Spleen (tissue), 11 donors: ENCODE results near the gene TEX35. TPM values are rescaled to one million over a fixed set of nuclear protein-coding genes. Genes with fewer than 3 reads are reported as not detected.
A peak's percentile ranks its signal among the peaks of the same experiment; 100 is the strongest.

Source experiments
- DNase-seq: peaks from one replicate; pipeline ENCODE4 v3.0.0-alpha.2; 2020
- H3K27ac ChIP-seq, 8 donors: fragments of 200-600 bp; sonication (generic) in 7 of 8; 1 replicate in 4 of 8; 2 replicates in 4 of 8; pipeline versions ENCODE4 v1.5.0 to v1.8.0; 2016 to 2021; ENCODE audit warnings: inconsistent platforms in 4 of 8, mild to moderate bottlenecking in 4 of 8, moderate library complexity in 1 of 8
- H3K27me3 ChIP-seq, 7 donors: fragments of 200-600 bp; sonication (generic) in 6 of 7; replicated peaks in 1 of 7; 1 replicate in 4 of 7; 2 replicates in 3 of 7; pipeline versions ENCODE4 v1.5.0 to v1.8.0; 2016 to 2021; ENCODE audit warnings: inconsistent platforms in 3 of 7, mild to moderate bottlenecking in 1 of 7
- H3K36me3 ChIP-seq, 6 donors: fragments of 200-600 bp; sonication (generic) in 5 of 6; 1 replicate in 4 of 6; 2 replicates in 2 of 6; pipeline versions ENCODE4 v1.5.0 to v1.8.0; 2016 to 2021; ENCODE audit warnings: inconsistent platforms in 2 of 6
- H3K4me1 ChIP-seq, 6 donors: fragments of 200-600 bp; sonication (generic) in 5 of 6; 1 replicate in 3 of 6; 2 replicates in 3 of 6; pipeline versions ENCODE4 v1.5.0 to v1.8.0; 2016 to 2021; ENCODE audit warnings: inconsistent platforms in 3 of 6
- H3K4me3 ChIP-seq, 8 donors: fragments of 200-600 bp; sonication (generic) in 7 of 8; 1 replicate in 4 of 8; 2 replicates in 4 of 8; pipeline versions ENCODE4 v1.5.0 to v1.8.0; 2016 to 2021; ENCODE audit warnings: inconsistent platforms in 4 of 8, mild to moderate bottlenecking in 4 of 8, moderate library complexity in 2 of 8
- H3K9me3 ChIP-seq, 8 donors: fragments of 200-600 bp; sonication (generic) in 7 of 8; 1 replicate in 4 of 8; 2 replicates in 4 of 8; pipeline versions ENCODE4 v1.5.0 to v1.8.0; 2016 to 2021; ENCODE audit warnings: inconsistent platforms in 4 of 8
- POLR2A ChIP-seq, 3 donors: fragments of 450-650 bp; IDR thresholded peaks; one replicate each; pipeline ENCODE4 v1.5.1; 2017; ENCODE audit warnings: antibody characterized with exemption in 3 of 3, mild to moderate bottlenecking in 1 of 3
- POLR2AphosphoS5 ChIP-seq, 3 donors: sonication (generic); formaldehyde crosslinking; IDR thresholded peaks; one replicate each; pipeline ENCODE4 v1.5.1; 2017; ENCODE audit warnings: antibody characterized with exemption in 3 of 3
- WGBS, 5 donors: extraction: QIAGEN DNeasy Blood & Tissue Kit in 3 of 5; methylation state at CpG; one replicate each; pipeline versions ENCODE4 v1.1.5 to v1.1.7; 2013 to 2018; 5-methylcytosine and 5-hydroxymethylcytosine counted together
- intact Hi-C: fragments of 100-400 bp; cut with DNase I; formaldehyde crosslinking; loops from one replicate; pipeline ENCODE4 v1.15.0; 2023; ENCODE audit warnings: low total_unique reads
- polyA plus RNA-seq, 3 donors: library from polyadenylated mRNA; stranded (reverse); fragments of 200-250 nt; gene quantifications; one replicate each; pipeline ENCODE4 v1.2.1, GENCODE V29; 2013
- total RNA-seq, 7 donors: library from RNA; depleted of rRNA in 3 of 7; stranded (reverse); fragments of >200 nt in 3 of 7; fragmentation: NEBNext Ultra II Directional in 4 of 7; extraction: Animal tissue kit (Norgen Biotek cat#: 25700) in 4 of 7; gene quantifications; one replicate each; pipeline versions ENCODE4 v1.1.0 to v1.2.1, GENCODE V29; 2016 to 2021
- TF ChIP-seq, protein P1 (sequence below), 11 experiments: fragments of 200-600 bp in 7 of 11; fragments of 450-650 bp in 4 of 11; sonication (generic) in 4 of 11; IDR thresholded peaks in 8 of 11; conservative IDR thresholded peaks in 3 of 11; 1 replicate in 7 of 11; 2 replicates in 4 of 11; pipeline versions ENCODE4 v1.4.0 to v1.8.0; 2016 to 2021; ENCODE audit warnings: antibody characterized with exemption in 11 of 11, inconsistent platforms in 4 of 11, mild to moderate bottlenecking in 1 of 11
- donor health status: healthy with polysubstance abuse.
- donor health status: DM: no; HTN: no; CAD: no; lungs with moderate emphysema.
- donor health status: DM: no; HTN: no; CAD: no.
- donor health status: Bipolar disorder and iron deficiency.
- donor health status: healthy.
- donor health status: DM: no; HTN: no; CAD: no.
- donor health status: DM: yes; HTN: yes; CAD: no.

TEX35 gene
- total and polyA plus RNA-seq, 10 donors = 0.09 to 0.20 (median 0.10) TPM; not detected in 7

DNA sequence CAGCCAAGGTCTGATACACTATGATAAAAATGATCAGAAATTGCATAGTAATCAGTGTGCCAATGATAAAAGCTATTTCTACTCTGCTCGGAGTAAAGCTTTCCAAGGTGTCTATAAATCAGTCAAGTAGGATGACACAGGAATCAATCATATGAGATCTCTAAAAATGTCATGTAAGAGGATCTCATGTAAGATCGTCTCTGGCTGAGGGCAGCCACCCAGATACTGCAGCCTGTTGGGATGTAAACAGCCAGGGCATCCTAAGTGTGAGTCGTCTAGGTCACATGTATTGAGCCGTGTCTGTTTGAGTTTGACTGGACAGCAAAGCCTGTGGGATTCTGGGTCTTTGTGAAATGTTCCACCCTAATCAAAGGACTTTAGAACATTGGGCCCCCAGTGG, 2.8 kb upstream of the TEX35 start:
- no peaks in the 10 kb centered on the region for H3K9me3 ChIP-seq
- no peak overlapping the region for H3K27ac ChIP-seq
- H3K36me3 ChIP-seq = no peaks in the 10 kb centered on the region
- no peak for TF ChIP-seq POLR2AphosphoS5 (IDR thresholded peaks at IDR 0.05)
- TF ChIP-seq, protein P1, sequence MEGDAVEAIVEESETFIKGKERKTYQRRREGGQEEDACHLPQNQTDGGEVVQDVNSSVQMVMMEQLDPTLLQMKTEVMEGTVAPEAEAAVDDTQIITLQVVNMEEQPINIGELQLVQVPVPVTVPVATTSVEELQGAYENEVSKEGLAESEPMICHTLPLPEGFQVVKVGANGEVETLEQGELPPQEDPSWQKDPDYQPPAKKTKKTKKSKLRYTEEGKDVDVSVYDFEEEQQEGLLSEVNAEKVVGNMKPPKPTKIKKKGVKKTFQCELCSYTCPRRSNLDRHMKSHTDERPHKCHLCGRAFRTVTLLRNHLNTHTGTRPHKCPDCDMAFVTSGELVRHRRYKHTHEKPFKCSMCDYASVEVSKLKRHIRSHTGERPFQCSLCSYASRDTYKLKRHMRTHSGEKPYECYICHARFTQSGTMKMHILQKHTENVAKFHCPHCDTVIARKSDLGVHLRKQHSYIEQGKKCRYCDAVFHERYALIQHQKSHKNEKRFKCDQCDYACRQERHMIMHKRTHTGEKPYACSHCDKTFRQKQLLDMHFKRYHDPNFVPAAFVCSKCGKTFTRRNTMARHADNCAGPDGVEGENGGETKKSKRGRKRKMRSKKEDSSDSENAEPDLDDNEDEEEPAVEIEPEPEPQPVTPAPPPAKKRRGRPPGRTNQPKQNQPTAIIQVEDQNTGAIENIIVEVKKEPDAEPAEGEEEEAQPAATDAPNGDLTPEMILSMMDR (IDR thresholded peaks at IDR 0.05 in 8 of 11, conservative IDR thresholded peaks at IDR 0.05 in 3 of 11) = no peak
- TF ChIP-seq POLR2A (IDR thresholded peaks at IDR 0.05) = no peak
- WGBS, 5 donors = 77 to 96% (median 90%) methylated on average over 4 of the region's 4 CpGs
- no peak overlapping the region for H3K4me3 ChIP-seq
- no peaks in the 10 kb centered on the region for H3K4me1 ChIP-seq
- DNase-seq = peak; percentile 6
- intact Hi-C loops = no loop called here
- H3K27me3 ChIP-seq = no peaks in the 10 kb centered on the region

DNA sequence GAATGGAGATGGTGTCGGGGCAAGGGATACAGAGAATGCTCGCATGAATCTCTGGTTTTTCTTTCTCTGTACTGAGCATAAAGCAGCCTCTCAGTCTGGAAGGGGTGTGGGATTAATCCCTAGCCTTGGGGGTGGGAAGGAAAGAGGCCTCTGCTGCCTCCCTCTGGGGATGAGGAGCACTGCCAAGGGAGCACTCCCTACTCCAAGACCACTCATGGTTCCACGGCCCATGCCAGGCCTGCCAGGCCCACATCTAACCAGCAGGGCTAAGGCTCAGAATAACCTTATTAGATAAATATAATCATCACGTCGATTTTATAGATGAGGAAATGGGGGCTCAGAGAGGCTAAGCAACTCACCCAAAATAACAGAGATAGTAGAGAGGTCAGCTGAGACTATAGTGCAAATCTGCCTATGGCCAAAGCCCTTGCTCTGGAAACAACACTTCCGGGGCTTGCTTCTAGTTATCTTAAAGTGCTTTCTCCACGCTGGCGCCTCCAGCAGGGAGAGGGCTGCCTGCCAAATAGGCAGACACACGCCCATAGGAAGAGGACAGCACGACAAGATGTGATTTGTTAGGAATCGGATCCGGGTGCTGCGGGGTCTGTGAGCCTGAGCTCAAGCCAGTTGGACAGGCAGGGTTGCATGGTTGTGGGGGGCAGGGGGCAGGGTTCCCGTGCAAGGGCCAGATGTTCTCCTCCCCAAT, 522 bp downstream of the TEX35 start:
- Histone ChIP-seq H3K9me3 (no peaks in the 10 kb centered on the region), H3K27ac (no peak overlapping the region), H3K4me1 (no peaks in the 10 kb centered on the region), H3K27me3 (no peaks in the 10 kb centered on the region), H3K36me3 (no peaks in the 10 kb centered on the region), H3K4me3 (no peak overlapping the region)
- intact Hi-C loops = no loop called here
- DNase-seq = peak; percentile 53
- TF ChIP-seq POLR2A (IDR thresholded peaks at IDR 0.05) (no peak), POLR2AphosphoS5 (IDR thresholded peaks at IDR 0.05) (no peak)
- TF ChIP-seq, protein P1 (IDR thresholded peaks at IDR 0.05 in 8 of 11, conservative IDR thresholded peaks at IDR 0.05 in 3 of 11) = no peak
- 69 to 88% (median 78%) methylated on average over 10 to 14 of the region's 14 CpGs for WGBS, 5 donors

DNA sequence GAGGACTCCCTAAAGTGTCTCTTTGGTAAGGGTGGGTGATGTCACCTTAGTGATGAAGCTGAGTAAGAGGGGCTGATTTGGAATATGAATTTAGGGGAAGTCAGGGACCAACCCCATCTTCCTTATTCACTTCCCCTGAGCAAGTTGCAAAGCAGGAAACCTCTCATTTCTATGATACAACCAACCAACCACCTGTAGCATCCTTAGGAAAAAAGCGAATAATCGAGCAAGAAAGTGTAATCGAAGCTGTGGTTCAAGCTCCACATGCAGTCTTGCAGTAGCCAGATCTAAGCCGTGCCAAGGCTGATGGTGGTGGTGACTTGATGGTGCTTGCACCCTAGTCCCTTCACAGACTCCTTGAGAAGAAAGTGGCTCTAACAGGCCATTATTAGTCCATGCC, 3.2 kb downstream of the TEX35 start:
- TF ChIP-seq POLR2AphosphoS5 (IDR thresholded peaks at IDR 0.05) (no peak), POLR2A (IDR thresholded peaks at IDR 0.05) (no peak)
- TF ChIP-seq, protein P1 (IDR thresholded peaks at IDR 0.05 in 8 of 11, conservative IDR thresholded peaks at IDR 0.05 in 3 of 11) = no peak
- DNase-seq = peak; percentile 19
- Histone ChIP-seq H3K9me3 (no peaks in the 10 kb centered on the region), H3K27ac (no peak overlapping the region), H3K27me3 (no peaks in the 10 kb centered on the region), H3K36me3 (no peaks in the 10 kb centered on the region), H3K4me3 (no peak overlapping the region), H3K4me1 (no peaks in the 10 kb centered on the region)
- 91 to 99% (median 93%) methylated on average over 4 of the region's 4 CpGs for WGBS, 5 donors
- intact Hi-C loops = no loop called here

DNA sequence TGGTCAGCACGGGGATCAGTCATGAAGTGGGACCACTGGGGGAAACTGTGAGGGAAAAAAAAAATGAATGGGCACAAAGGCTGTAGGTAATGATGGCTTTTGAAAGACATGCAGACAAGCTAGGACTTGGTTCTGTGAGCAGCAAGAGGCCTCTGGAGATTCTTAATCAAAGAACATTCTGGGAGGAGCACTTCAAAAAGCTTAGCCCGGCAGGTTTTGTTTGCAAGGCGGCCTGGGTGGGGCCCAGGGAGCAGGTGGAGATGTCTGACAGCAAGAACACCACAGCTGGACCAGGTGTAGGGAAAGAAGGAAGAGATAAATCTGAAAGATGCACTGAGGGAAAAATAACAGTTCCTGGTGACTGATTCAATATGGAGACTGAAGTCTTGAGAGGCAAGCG, 6.0 kb downstream of the TEX35 start:
- WGBS, 5 donors = 83 to 89% (median 86%) methylated on average over 4 of the region's 4 CpGs
- Histone ChIP-seq H3K27me3 (no peaks in the 10 kb centered on the region), H3K27ac (no peak overlapping the region), H3K9me3 (no peaks in the 10 kb centered on the region), H3K36me3 (no peaks in the 10 kb centered on the region), H3K4me1 (no peaks in the 10 kb centered on the region), H3K4me3 (no peak overlapping the region)
- peak; percentile 37 for DNase-seq
- intact Hi-C loops = no loop called here
- TF ChIP-seq POLR2A (IDR thresholded peaks at IDR 0.05) (no peak), POLR2AphosphoS5 (IDR thresholded peaks at IDR 0.05) (no peak)
- TF ChIP-seq, protein P1 (IDR thresholded peaks at IDR 0.05 in 8 of 11, conservative IDR thresholded peaks at IDR 0.05 in 3 of 11) = no peak
